Measurements from ENCODE around the gene BICDL2. TPM values are rescaled to one million over a fixed set of nuclear protein-coding genes. Genes with fewer than 3 reads are reported as not detected.

Gene BICDL2
- total and polyA plus RNA-seq, 9 of the 15 experiments (the other 6 are each of a cell fraction or from before 2014, with no cell fraction given) = 0.09 to 0.28 (median 0.09) TPM; not detected in 6

DNA sequence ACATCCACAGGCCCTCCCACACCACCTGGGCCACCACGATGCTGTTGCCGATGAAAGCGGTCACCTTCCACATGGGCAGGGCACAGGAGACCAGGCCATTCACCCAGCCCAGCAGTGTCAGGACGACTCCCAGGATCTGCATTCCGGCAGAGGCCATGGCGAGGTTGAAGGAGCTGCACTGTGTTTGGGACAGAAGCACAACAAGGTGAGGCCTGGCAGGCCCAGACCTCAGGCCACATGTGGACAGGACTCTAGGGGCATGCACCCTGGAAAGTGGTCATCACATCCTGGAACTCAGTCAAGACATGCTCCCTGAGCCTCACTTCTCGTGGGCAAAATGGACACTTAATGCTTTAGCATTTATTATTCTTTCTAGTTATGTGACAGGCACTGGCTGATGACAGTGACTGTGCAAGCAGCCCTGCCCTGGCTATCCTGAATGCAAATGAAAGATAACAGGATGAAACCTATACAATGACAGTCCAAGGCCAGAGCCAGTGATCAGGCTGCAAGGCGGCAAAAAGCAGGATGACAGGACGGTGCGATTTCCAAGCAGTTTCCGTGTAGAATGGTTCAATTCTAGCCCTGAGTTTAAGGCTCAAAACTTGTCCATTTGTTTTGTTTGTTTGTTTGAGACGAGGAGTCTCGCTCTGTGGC is 20.8 kb downstream of the BICDL2 start (continued):
- TF ChIP-seq, protein P1, sequence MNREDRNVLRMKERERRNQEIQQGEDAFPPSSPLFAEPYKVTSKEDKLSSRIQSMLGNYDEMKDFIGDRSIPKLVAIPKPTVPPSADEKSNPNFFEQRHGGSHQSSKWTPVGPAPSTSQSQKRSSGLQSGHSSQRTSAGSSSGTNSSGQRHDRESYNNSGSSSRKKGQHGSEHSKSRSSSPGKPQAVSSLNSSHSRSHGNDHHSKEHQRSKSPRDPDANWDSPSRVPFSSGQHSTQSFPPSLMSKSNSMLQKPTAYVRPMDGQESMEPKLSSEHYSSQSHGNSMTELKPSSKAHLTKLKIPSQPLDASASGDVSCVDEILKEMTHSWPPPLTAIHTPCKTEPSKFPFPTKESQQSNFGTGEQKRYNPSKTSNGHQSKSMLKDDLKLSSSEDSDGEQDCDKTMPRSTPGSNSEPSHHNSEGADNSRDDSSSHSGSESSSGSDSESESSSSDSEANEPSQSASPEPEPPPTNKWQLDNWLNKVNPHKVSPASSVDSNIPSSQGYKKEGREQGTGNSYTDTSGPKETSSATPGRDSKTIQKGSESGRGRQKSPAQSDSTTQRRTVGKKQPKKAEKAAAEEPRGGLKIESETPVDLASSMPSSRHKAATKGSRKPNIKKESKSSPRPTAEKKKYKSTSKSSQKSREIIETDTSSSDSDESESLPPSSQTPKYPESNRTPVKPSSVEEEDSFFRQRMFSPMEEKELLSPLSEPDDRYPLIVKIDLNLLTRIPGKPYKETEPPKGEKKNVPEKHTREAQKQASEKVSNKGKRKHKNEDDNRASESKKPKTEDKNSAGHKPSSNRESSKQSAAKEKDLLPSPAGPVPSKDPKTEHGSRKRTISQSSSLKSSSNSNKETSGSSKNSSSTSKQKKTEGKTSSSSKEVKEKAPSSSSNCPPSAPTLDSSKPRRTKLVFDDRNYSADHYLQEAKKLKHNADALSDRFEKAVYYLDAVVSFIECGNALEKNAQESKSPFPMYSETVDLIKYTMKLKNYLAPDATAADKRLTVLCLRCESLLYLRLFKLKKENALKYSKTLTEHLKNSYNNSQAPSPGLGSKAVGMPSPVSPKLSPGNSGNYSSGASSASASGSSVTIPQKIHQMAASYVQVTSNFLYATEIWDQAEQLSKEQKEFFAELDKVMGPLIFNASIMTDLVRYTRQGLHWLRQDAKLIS (CRISPR knock-in tag; IDR thresholded peaks at IDR 0.05) = no peak
- 0 out of 2 replicates have a peak, but pooled peaks have one; percentile 17 for TF ChIP-seq C11orf30 (IDR thresholded peaks at IDR 0.05; ENCODE audit: low read depth)
- TF ChIP-seq ARID2 (IDR thresholded peaks at IDR 0.05) = no peak
- no peak for TF ChIP-seq POLR2A (conservative IDR thresholded peaks at IDR 0.05)
- TF ChIP-seq, protein P2, sequence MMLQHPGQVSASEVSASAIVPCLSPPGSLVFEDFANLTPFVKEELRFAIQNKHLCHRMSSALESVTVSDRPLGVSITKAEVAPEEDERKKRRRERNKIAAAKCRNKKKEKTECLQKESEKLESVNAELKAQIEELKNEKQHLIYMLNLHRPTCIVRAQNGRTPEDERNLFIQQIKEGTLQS (IDR thresholded peaks at IDR 0.05) = no peak
- TF ChIP-seq, protein P2 (CRISPR knock-in tag; conservative IDR thresholded peaks at IDR 0.05) = no peak
- TF ChIP-seq ZNF197 (CRISPR knock-in tag; IDR thresholded peaks at IDR 0.05; ENCODE audit: low read depth) = no peak
- TF ChIP-seq, protein P3, sequence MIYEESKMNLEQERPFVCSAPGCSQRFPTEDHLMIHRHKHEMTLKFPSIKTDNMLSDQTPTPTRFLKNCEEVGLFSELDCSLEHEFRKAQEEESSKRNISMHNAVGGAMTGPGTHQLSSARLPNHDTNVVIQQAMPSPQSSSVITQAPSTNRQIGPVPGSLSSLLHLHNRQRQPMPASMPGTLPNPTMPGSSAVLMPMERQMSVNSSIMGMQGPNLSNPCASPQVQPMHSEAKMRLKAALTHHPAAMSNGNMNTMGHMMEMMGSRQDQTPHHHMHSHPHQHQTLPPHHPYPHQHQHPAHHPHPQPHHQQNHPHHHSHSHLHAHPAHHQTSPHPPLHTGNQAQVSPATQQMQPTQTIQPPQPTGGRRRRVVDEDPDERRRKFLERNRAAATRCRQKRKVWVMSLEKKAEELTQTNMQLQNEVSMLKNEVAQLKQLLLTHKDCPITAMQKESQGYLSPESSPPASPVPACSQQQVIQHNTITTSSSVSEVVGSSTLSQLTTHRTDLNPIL (CRISPR knock-in tag; IDR thresholded peaks at IDR 0.05) = no peak
- 0 out of 4 replicates have a peak, but pooled peaks of 1 of the 2 experiments have one; percentile 20 for TF ChIP-seq FOXK2 (conservative IDR thresholded peaks at IDR 0.05 in 1 of 2, IDR thresholded peaks at IDR 0.05 in 1 of 2; ENCODE audit: low read depth in 2 of 2)
- TF ChIP-seq HNRNPK (IDR thresholded peaks at IDR 0.05; ENCODE audit: low read depth, low read length, poor library complexity, severe bottlenecking) = no peak

All from K562 (cell line).